Measurements from ENCODE around the gene CENPVL3.
"Not testable (repeated sequence)": the region's sequence is repeated elsewhere in the genome, so short reads cannot be mapped to it uniquely, and the experiment has no call there.

Gene CENPVL3

GRCh38 chrX:51618241-51619155 lies at the start of gene CENPVL3:
CENPVL3 (minus strand) TSS chrX:51618912; CDS start chrX:51618873, 39 bp downstream.
- DNase-seq = not testable (repeated sequence)

- DNase-seq = peak; percentile 16
These were observed 47.3 kb upstream of the CENPVL3 start for GRCh38 chrX:51665981-51666380.

- DNase-seq = no peak
These were observed 24.7 kb upstream of the CENPVL3 start for GRCh38 chrX:51643377-51643776.

- DNase-seq = peak; percentile 33
These were observed 22.8 kb upstream of the CENPVL3 start for GRCh38 chrX:51641421-51642021.

GRCh38 chrX:51636511-51636910 lies 17.8 kb upstream of the CENPVL3 start:
- not testable (repeated sequence) for DNase-seq

GRCh38 chrX:51614353-51615012 lies 4.2 kb downstream of the CENPVL3 start:
- DNase-seq = peak; percentile 35

- no peak for DNase-seq
These were observed 9.9 kb downstream of the CENPVL3 start for GRCh38 chrX:51608766-51609165.

GRCh38 chrX:51608126-51608525 lies 10.6 kb downstream of the CENPVL3 start:
- peak; percentile 5 for DNase-seq

GRCh38 chrX:51606446-51606845 lies 12.3 kb downstream of the CENPVL3 start:
- DNase-seq = no peak

GRCh38 chrX:51598899-51599298 lies 19.8 kb downstream of the CENPVL3 start:
- no peak for DNase-seq

- DNase-seq = no peak
These were observed 46.8 kb downstream of the CENPVL3 start for GRCh38 chrX:51571874-51572273.

- DNase-seq = no peak
These were observed 49.2 kb downstream of the CENPVL3 start for GRCh38 chrX:51569561-51569960.

- no peak for DNase-seq
These were observed 50.1 kb downstream of the CENPVL3 start for GRCh38 chrX:51568586-51568985.

Measured in activated CD4-positive, alpha-beta T cell treated with anti-CD3 and anti-CD28 coated beads, Interleukin-10, Interleukin-2, amounts not matched to agents 100 ng/mL and 50 ng/mL, durations not matched to agents 16 hours and 8 hours (primary cell).